PC-9 (cell line): Measurements from ENCODE around the gene TMSB4X. TPM values are rescaled to one million over a fixed set of nuclear protein-coding genes. Genes with fewer than 3 reads are reported as not detected.
"Not testable (repeated sequence)": the region's sequence is repeated elsewhere in the genome, so short reads cannot be mapped to it uniquely, and the experiment has no call there.

ENCODE experiments used
- BruUV-seq: library from RNA; stranded (reverse); fragments of 400-500 nt; replicated peaks from 2 replicates; lab custom pipeline; 2021; lab: Mats Ljungman, UMichigan
- CTCF ChIA-PET: fragments of 300-600 bp; sonication (Branson Sonifier 250); formaldehyde crosslinking; loops from one replicate; lab custom pipeline; 2022; ENCODE audit warnings: antibody characterized with exemption; lab: Charles Lee
- POLR2A ChIA-PET: fragments of 300-600 bp; sonication (Branson Sonifier 250); formaldehyde crosslinking; loops from one replicate; lab custom pipeline; 2022; ENCODE audit warnings: antibody characterized with exemption; ENCODE audit not compliant: unreplicated experiment; lab: Charles Lee
- DNase-seq, 2 experiments: peaks; one replicate each; pipeline versions ENCODE4 v3.0.0 to v3.0.0-alpha.2; 2015 to 2022; ENCODE audit warnings: mixed read lengths in 1 of 2
- H2AFZ ChIP-seq: fragments of 200-600 bp; sonication (generic); 2 replicates; pipeline ENCODE4 v1.8.1; 2017; ENCODE audit warnings: antibody characterized with exemption
- H3F3A ChIP-seq: fragments of 200-600 bp; sonication (generic); 2 replicates; pipeline ENCODE4 v1.8.1; 2017; ENCODE audit warnings: antibody characterized with exemption, mild to moderate bottlenecking, low read depth; ENCODE audit not compliant: insufficient read depth
- H3K27ac ChIP-seq: fragments of 200-600 bp; sonication (generic); 2 replicates; pipeline ENCODE4 v1.6.1; 2016; ENCODE audit warnings: mixed run types
- H3K27me3 ChIP-seq: fragments of 200-600 bp; sonication (generic); 2 replicates; pipeline ENCODE4 v1.6.1; 2016; ENCODE audit warnings: low read depth, mixed run types; ENCODE audit not compliant: insufficient read depth
- H3K36me3 ChIP-seq: fragments of 200-600 bp; sonication (generic); 2 replicates; pipeline ENCODE4 v1.6.1; 2016; ENCODE audit warnings: low read depth, mixed run types
- H3K4me1 ChIP-seq: fragments of 200-600 bp; sonication (generic); replicated peaks from 2 replicates; pipeline ENCODE4 v1.6.1; 2016; ENCODE audit warnings: mixed run types; ENCODE audit not compliant: insufficient read depth
- H3K4me2 ChIP-seq: fragments of 200-600 bp; sonication (generic); 2 replicates; pipeline ENCODE4 v1.6.1; 2017; ENCODE audit warnings: mixed run types
- H3K4me3 ChIP-seq: fragments of 200-600 bp; sonication (generic); 2 replicates; pipeline ENCODE4 v1.6.1; 2016; ENCODE audit warnings: mixed run types
- H3K79me2 ChIP-seq: fragments of 200-600 bp; sonication (generic); 2 replicates; pipeline ENCODE4 v1.6.1; 2017; ENCODE audit warnings: low read depth, mixed run types
- H3K9me2 ChIP-seq: fragments of 200-600 bp; sonication (generic); 2 replicates; pipeline ENCODE4 v1.8.1; 2017; ENCODE audit warnings: mild to moderate bottlenecking; ENCODE audit not compliant: insufficient read depth
- H3K9me3 ChIP-seq: fragments of 200-600 bp; sonication (generic); 2 replicates; pipeline ENCODE4 v1.8.1; 2016; ENCODE audit warnings: low read depth; ENCODE audit not compliant: insufficient read depth
- H4K20me1 ChIP-seq: fragments of 200-600 bp; sonication (generic); 2 replicates; pipeline ENCODE4 v1.8.1; 2017; ENCODE audit not compliant: insufficient read depth
- CTCF ChIP-seq: fragments of 200-600 bp; sonication (generic); conservative IDR thresholded peaks from 2 replicates; pipeline ENCODE4 v1.6.1; 2017; ENCODE audit warnings: mixed run types, antibody characterized with exemption, mild to moderate bottlenecking, moderate library complexity
- EZH2 ChIP-seq: fragments of 200-600 bp; sonication (generic); IDR thresholded peaks from 2 replicates; pipeline ENCODE4 v1.8.0; 2017; ENCODE audit warnings: antibody characterized with exemption, low read depth
- intact Hi-C: fragments of 100-400 bp; cut with micrococcal nuclease; formaldehyde crosslinking; loops from one replicate; pipeline ENCODE4 v1.10.0; 2022; ENCODE audit not compliant: unreplicated experiment
- total RNA-seq: library from RNA; stranded (reverse); gene quantifications from 2 replicates; pipeline ENCODE4 v1.2.3, GENCODE V29; 2021

TMSB4X gene
- total RNA-seq, 1 experiment from 2014 or later: 2,589 TPM

- H3F3A ChIP-seq: no peaks in the 10 kb centered on the region
- no peak overlapping the region for H3K4me3 ChIP-seq
- H3K9me2 ChIP-seq: no peaks in the 10 kb centered on the region
- ChIA-PET POLR2A (no interaction called here), CTCF (no interaction called here)
- TF ChIP-seq EZH2: no peak
- TF ChIP-seq CTCF: no peak
- no peaks in the 10 kb centered on the region for H3K4me1 ChIP-seq
- peaks cover 4% of the 10 kb centered on the region; the same call in 1 of the 2 replicates for H3K9me3 ChIP-seq
- H3K27ac ChIP-seq: no peak overlapping the region
- intact Hi-C loops: no loop called here
- no peak overlapping the region for H2AFZ ChIP-seq
- no peaks in the 10 kb centered on the region for H3K36me3 ChIP-seq
- no peak overlapping the region for H3K4me2 ChIP-seq
- no peaks in the 10 kb centered on the region for H4K20me1 ChIP-seq
- DNase-seq: no peak
- no TSS peak for BruUV-seq
- no peaks in the 10 kb centered on the region for H3K27me3 ChIP-seq
- H3K79me2 ChIP-seq: no peaks in the 10 kb centered on the region
Observed at GRCh38 chrX:12932244-12932643, 42.7 kb upstream of the TMSB4X start.

- H3K27ac ChIP-seq: no peak overlapping the region
- H3F3A ChIP-seq: no peaks in the 10 kb centered on the region
- BruUV-seq: no TSS peak
- CTCF ChIA-PET: no interaction called here
- H4K20me1 ChIP-seq: no peaks in the 10 kb centered on the region
- H3K79me2 ChIP-seq: no peaks in the 10 kb centered on the region
- no peak overlapping the region for H3K4me2 ChIP-seq
- no peak overlapping the region for H2AFZ ChIP-seq
- no peak for DNase-seq
- H3K4me1 ChIP-seq: no peaks in the 10 kb centered on the region
- intact Hi-C loops: no loop called here
- H3K4me3 ChIP-seq: no peak overlapping the region
- POLR2A ChIA-PET: no interaction called here
- peaks cover 4% of the 10 kb centered on the region; the same call in 1 of the 2 replicates for H3K9me3 ChIP-seq
- no peaks in the 10 kb centered on the region for H3K9me2 ChIP-seq
- no peaks in the 10 kb centered on the region for H3K36me3 ChIP-seq
- no peaks in the 10 kb centered on the region for H3K27me3 ChIP-seq
- TF ChIP-seq EZH2 (no peak), CTCF (no peak)
Observed at GRCh38 chrX:12934850-12935249, 40.1 kb upstream of the TMSB4X start.

- no peaks in the 10 kb centered on the region for H3K9me2 ChIP-seq
- POLR2A ChIA-PET: interaction anchor here (0.5 kb wide), 1 partner anchor 10 kb away, joined by 8 read pairs; no protein-coding TSS in a partner anchor
- H3F3A ChIP-seq: no peaks in the 10 kb centered on the region
- CTCF ChIA-PET: no interaction called here
- H3K79me2 ChIP-seq: no peaks in the 10 kb centered on the region
- no peaks in the 10 kb centered on the region for H3K27me3 ChIP-seq
- no peaks in the 10 kb centered on the region for H3K4me1 ChIP-seq
- H3K36me3 ChIP-seq: no peaks in the 10 kb centered on the region
- TF ChIP-seq CTCF (no peak), EZH2 (no peak)
- H3K9me3 ChIP-seq: peaks cover 4% of the 10 kb centered on the region; the same call in 1 of the 2 replicates
- no peaks in the 10 kb centered on the region for H4K20me1 ChIP-seq
- intact Hi-C loops: no loop called here
- H3K27ac ChIP-seq: no peak overlapping the region
- no peak for DNase-seq
- BruUV-seq: no TSS peak
- H3K4me3 ChIP-seq: no peak overlapping the region
- no peak overlapping the region for H2AFZ ChIP-seq
- H3K4me2 ChIP-seq: no peak overlapping the region
Observed at GRCh38 chrX:12936947-12937346, 38.0 kb upstream of the TMSB4X start.

GRCh38 chrX:12940471-12940870 is 34.4 kb upstream of the TMSB4X start:
- H3K27ac ChIP-seq, H3K4me3 ChIP-seq, H2AFZ ChIP-seq, H3K9me3 ChIP-seq, H3K79me2 ChIP-seq, intact Hi-C loops, H3K27me3 ChIP-seq, H4K20me1 ChIP-seq, H3F3A ChIP-seq, DNase-seq, H3K9me2 ChIP-seq, H3K4me2 ChIP-seq, POLR2A ChIA-PET, BruUV-seq, H3K4me1 ChIP-seq, CTCF ChIA-PET, H3K36me3 ChIP-seq: not testable (repeated sequence)

GRCh38 chrX:12943592-12943991 is 31.3 kb upstream of the TMSB4X start:
- H4K20me1 ChIP-seq, H3K9me3 ChIP-seq, H3K27ac ChIP-seq, H3K4me2 ChIP-seq, BruUV-seq, H3K4me3 ChIP-seq, H3K27me3 ChIP-seq, H3K79me2 ChIP-seq, H3K9me2 ChIP-seq, CTCF ChIA-PET, H3K36me3 ChIP-seq, DNase-seq, H2AFZ ChIP-seq, intact Hi-C loops, POLR2A ChIA-PET: not testable (repeated sequence)
- H3F3A ChIP-seq: peaks cover 21% of the 10 kb centered on the region
- H3K4me1 ChIP-seq: peaks cover 21% of the 10 kb centered on the region
